GM12878 (cell line): ENCODE data around the gene OPRL1. TPM values are rescaled to one million over a fixed set of nuclear protein-coding genes. Genes with fewer than 3 reads are reported as not detected.
A peak's percentile ranks its signal among the peaks of the same experiment; 100 is the strongest.

ENCODE experiments used
- ATAC-seq: fragments of 200-7000 bp; cut with Tn5 transposase; 3 replicates; pipeline ENCODE4 v1.9.1; 2020; ENCODE audit warnings: mild to moderate bottlenecking, moderate library complexity
- BruUV-seq: library from RNA; stranded (reverse); fragments of 400-500 nt; replicated peaks from 2 replicates; lab custom pipeline; 2021; lab: Mats Ljungman, UMichigan
- CTCF ChIA-PET: fragments of 300-600 bp; sonication (Branson Sonifier 250); formaldehyde crosslinking; extraction: SDS; loops from one replicate; lab custom pipeline; 2021; ENCODE audit warnings: inconsistent platforms; lab: Yijun Ruan, JAX
- POLR2A ChIA-PET: fragments of 350-600 bp; formaldehyde crosslinking; extraction: SDS; loops from one replicate; lab custom pipeline; 2021; ENCODE audit warnings: inconsistent platforms; lab: Charles Lee
- RAD21 ChIA-PET: fragments of 300-600 bp; sonication (Branson Sonifier 250); formaldehyde crosslinking; loops from one replicate; lab custom pipeline; 2023; ENCODE audit warnings: antibody characterized with exemption; ENCODE audit not compliant: unreplicated experiment; lab: Charles Lee
- SMC1A ChIA-PET: fragments of 300-600 bp; sonication (Branson Sonifier 250); formaldehyde crosslinking; loops from one replicate; lab custom pipeline; 2023; ENCODE audit not compliant: unreplicated experiment, uncharacterized antibody; lab: Charles Lee
- DNase-seq: peaks from one replicate; pipeline ENCODE4 v3.0.0-alpha.2; 2011; ENCODE audit warnings: low read depth, low spot score
- FAIRE-seq: peaks from 3 replicates; lab custom pipeline; 2011; peaks lifted over from hg19 to GRCh38; lab: Jason Lieb, UNC
- H2AFZ ChIP-seq: 2 replicates; pipeline ENCODE4 v1.6.0; 2011; ENCODE audit warnings: low read depth, low read length, control low read depth; ENCODE audit not compliant: control insufficient read depth
- H3K27ac ChIP-seq: 2 replicates; pipeline ENCODE4 v1.5.1; 2011; ENCODE audit warnings: control low read depth; ENCODE audit not compliant: control insufficient read depth, insufficient read depth
- H3K27me3 ChIP-seq, 2 experiments: replicated peaks in 1 of 2; 2 replicates each; pipeline versions ENCODE4 v1.6.0 to v1.6.1; 2011; ENCODE audit warnings: low read length in 1 of 2; ENCODE audit not compliant: control insufficient read depth in 2 of 2, insufficient read depth in 2 of 2
- H3K36me3 ChIP-seq, 2 experiments: 2 replicates each; pipeline ENCODE4 v1.5.1; 2011; ENCODE audit warnings: low read length in 1 of 2; ENCODE audit not compliant: control insufficient read depth in 2 of 2, insufficient read depth in 2 of 2
- H3K4me1 ChIP-seq: 2 replicates; pipeline ENCODE4 v1.6.1; 2011; ENCODE audit warnings: mild to moderate bottlenecking, low read length, moderate library complexity, mixed read lengths; ENCODE audit not compliant: control insufficient read depth, insufficient read depth
- H3K4me2 ChIP-seq: 2 replicates; pipeline ENCODE4 v1.6.0; 2011; ENCODE audit warnings: control low read depth; ENCODE audit not compliant: control insufficient read depth, insufficient read depth
- H3K4me3 ChIP-seq: fragments of 200-600 bp; sonication (generic); 2 replicates; pipeline ENCODE4 v1.5.1; 2016
- H3K79me2 ChIP-seq: 2 replicates; pipeline ENCODE4 v1.6.0; 2011; ENCODE audit warnings: low read length; ENCODE audit not compliant: control insufficient read depth, insufficient read depth
- H3K9ac ChIP-seq: 2 replicates; pipeline ENCODE4 v1.8.0; 2011; ENCODE audit warnings: low read length, control low read depth, mixed read lengths; ENCODE audit not compliant: control insufficient read depth, insufficient read depth
- H3K9me3 ChIP-seq: replicated peaks from 3 replicates; pipeline ENCODE4 v1.5.1; 2011; ENCODE audit warnings: mild to moderate bottlenecking, low read length; ENCODE audit not compliant: control insufficient read depth, insufficient read depth
- H4K20me1 ChIP-seq: 2 replicates; pipeline ENCODE4 v1.6.0; 2011; ENCODE audit not compliant: control insufficient read depth, insufficient read depth
- CHD2 ChIP-seq: IDR thresholded peaks from 2 replicates; pipeline ENCODE4 v1.6.1; 2011; ENCODE audit warnings: low read depth, low read length, improper control_type of control experiment, borderline replicate concordance
- CREM ChIP-seq: IDR thresholded peaks from 2 replicates; pipeline ENCODE4 v1.6.1; 2014; ENCODE audit warnings: antibody characterized with exemption, low read depth
- DPF2 ChIP-seq: fragments of 450-650 bp; IDR thresholded peaks from 2 replicates; pipeline ENCODE4 v1.6.1; 2017; ENCODE audit warnings: mild to moderate bottlenecking
- EED ChIP-seq: sonication (generic); IDR thresholded peaks from 2 replicates; pipeline ENCODE4 v1.6.1; 2016; ENCODE audit warnings: antibody characterized with exemption, low read depth
- FOXK2 ChIP-seq: fragments of 450-650 bp; IDR thresholded peaks from 2 replicates; pipeline ENCODE4 v1.6.1; 2017; ENCODE audit warnings: mild to moderate bottlenecking, moderate library complexity
- IKZF1 ChIP-seq: fragments of 450-650 bp; conservative IDR thresholded peaks from 2 replicates; pipeline ENCODE4 v1.6.1; 2017; ENCODE audit warnings: antibody characterized with exemption, mild to moderate bottlenecking
- JUND ChIP-seq: IDR thresholded peaks from 2 replicates; pipeline ENCODE4 v1.6.1; 2012; ENCODE audit warnings: low read depth, mild to moderate bottlenecking, low read length, improper control_type of control experiment, moderate library complexity
- MTA2 ChIP-seq: fragments of 450-650 bp; IDR thresholded peaks from 2 replicates; pipeline ENCODE4 v1.6.1; 2016; ENCODE audit warnings: low read depth, mild to moderate bottlenecking, moderate library complexity
- NBN ChIP-seq: fragments of 450-650 bp; IDR thresholded peaks from 2 replicates; pipeline ENCODE4 v1.6.1; 2016
- NFXL1 ChIP-seq: fragments of 450-650 bp; IDR thresholded peaks from 2 replicates; pipeline ENCODE4 v1.6.1; 2017; ENCODE audit warnings: antibody characterized with exemption, mild to moderate bottlenecking, borderline replicate concordance
- NKRF ChIP-seq: fragments of 450-650 bp; conservative IDR thresholded peaks from 2 replicates; pipeline ENCODE4 v1.6.1; 2017; ENCODE audit warnings: mild to moderate bottlenecking, moderate library complexity
- NR2F1 ChIP-seq: fragments of 450-650 bp; conservative IDR thresholded peaks from 2 replicates; pipeline ENCODE4 v1.6.1; 2017; ENCODE audit warnings: mild to moderate bottlenecking
- POU2F2 ChIP-seq: IDR thresholded peaks from 3 replicates; pipeline ENCODE4 v1.6.1; 2011; ENCODE audit warnings: low read depth, mild to moderate bottlenecking, low read length, borderline replicate concordance
- STAT1 ChIP-seq: fragments of 450-650 bp; conservative IDR thresholded peaks from 2 replicates; pipeline ENCODE4 v1.6.1; 2014; ENCODE audit warnings: antibody characterized with exemption, mild to moderate bottlenecking
- TCF3 ChIP-seq: IDR thresholded peaks from 2 replicates; pipeline ENCODE4 v1.6.1; 2012; ENCODE audit warnings: low read depth, mild to moderate bottlenecking, low read length, borderline replicate concordance; ENCODE audit not compliant: insufficient read depth
- ZNF207 ChIP-seq: fragments of 450-650 bp; IDR thresholded peaks from 2 replicates; pipeline ENCODE4 v1.6.1; 2014; ENCODE audit warnings: antibody characterized with exemption, mild to moderate bottlenecking, borderline replicate concordance
- whole genome bisulfite sequencing: methylation state at CpG from one replicate; pipeline ENCODE4 v1.1.6; 2016; ENCODE audit warnings: low lambda C conversion rate; ENCODE audit not compliant: insufficient replicate concordance, insufficient coverage; ENCODE audit errors: missing lambda C conversion rate; 5-methylcytosine and 5-hydroxymethylcytosine counted together
- in situ Hi-C: fragments of 300-500 bp; cut with MboI; formaldehyde crosslinking; loops from 9 replicates; pipeline ENCODE4 v1.14.3; 2018; ENCODE audit warnings: mixed read lengths
- intact Hi-C: fragments of 100-400 bp; cut with micrococcal nuclease; formaldehyde crosslinking; loops from one replicate; pipeline ENCODE4 v1.14.2; 2022; ENCODE audit not compliant: unreplicated experiment
- polyA plus RNA-seq, 11 experiments: library from polyadenylated mRNA; depleted of rRNA in 4 of 11; unstranded in 6 of 11; stranded (reverse) in 5 of 11; fragments of >200 nt; fragmentation: Nextera tagmentation in 4 of 11; fragmentation: Illumina TruSeq in 1 of 11; extraction: Ambion mirVana in 4 of 11; extraction: Trizol in 1 of 11; gene quantifications; 1 replicate in 1 of 11; 2 replicates in 10 of 11; pipeline versions ENCODE4 v1.2.1 to v1.2.3, GENCODE V29; 2011 to 2016; ENCODE audit warnings: inconsistent platforms in 2 of 11, missing spikeins in 2 of 11, low read depth in 1 of 11
- total RNA-seq, 4 experiments: library from RNA; depleted of rRNA in 3 of 4; stranded (reverse); fragments of >200 nt in 3 of 4; fragmentation: Illumina TruSeq in 1 of 4; extraction: Trizol in 1 of 4; gene quantifications; 2 replicates each; pipeline versions ENCODE4 v1.2.1 to v1.2.3, GENCODE V29; 2013 to 2021
- TF ChIP-seq, protein P1 (sequence below): fragments of 450-650 bp; IDR thresholded peaks from 2 replicates; pipeline ENCODE4 v1.6.1; 2017; ENCODE audit warnings: low read depth, mild to moderate bottlenecking, moderate library complexity

OPRL1 gene
- total and polyA plus RNA-seq, 10 of the 15 experiments (the other 5 are each of a cell fraction or from before 2014, with no cell fraction given) = 0.04 to 0.41 (median 0.24) TPM; not detected in 1

GRCh38 chr20:64038565-64039292 lies 41.2 kb upstream of the OPRL1 start:
- no TSS peak for BruUV-seq
- TF ChIP-seq NBN (peak; percentile 45; the same call in 1 of the 2 replicates), JUND (no peak), TCF3 (0 out of 2 replicates have a peak, but pooled peaks have one; percentile 63), CHD2 (no peak), DPF2 (peak; percentile 86), NKRF (peak; percentile 76), ZNF207 (peak; percentile 91), CREM (0 out of 2 replicates have a peak, but pooled peaks have one; percentile 7), STAT1 (peak; percentile 63; the same call in 1 of the 2 replicates), IKZF1 (peak; percentile 83), MTA2 (0 out of 2 replicates have a peak, but pooled peaks have one; percentile 28), FOXK2 (no peak), NFXL1 (no peak; the same call in 1 of the 2 replicates), POU2F2 (0 out of 3 replicates have a peak, but pooled peaks have one; percentile 4), NR2F1 (peak; percentile 57; the same call in 1 of the 2 replicates), EED (no peak)
- TF ChIP-seq, protein P1, sequence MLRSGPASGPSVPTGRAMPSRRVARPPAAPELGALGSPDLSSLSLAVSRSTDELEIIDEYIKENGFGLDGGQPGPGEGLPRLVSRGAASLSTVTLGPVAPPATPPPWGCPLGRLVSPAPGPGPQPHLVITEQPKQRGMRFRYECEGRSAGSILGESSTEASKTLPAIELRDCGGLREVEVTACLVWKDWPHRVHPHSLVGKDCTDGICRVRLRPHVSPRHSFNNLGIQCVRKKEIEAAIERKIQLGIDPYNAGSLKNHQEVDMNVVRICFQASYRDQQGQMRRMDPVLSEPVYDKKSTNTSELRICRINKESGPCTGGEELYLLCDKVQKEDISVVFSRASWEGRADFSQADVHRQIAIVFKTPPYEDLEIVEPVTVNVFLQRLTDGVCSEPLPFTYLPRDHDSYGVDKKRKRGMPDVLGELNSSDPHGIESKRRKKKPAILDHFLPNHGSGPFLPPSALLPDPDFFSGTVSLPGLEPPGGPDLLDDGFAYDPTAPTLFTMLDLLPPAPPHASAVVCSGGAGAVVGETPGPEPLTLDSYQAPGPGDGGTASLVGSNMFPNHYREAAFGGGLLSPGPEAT = peak; percentile 46; the same call in 1 of the 2 replicates

More at GRCh38 chr20:64038565-64039292, 41.2 kb upstream of the OPRL1 start:
- H3K9me3 ChIP-seq = no peaks in the 10 kb centered on the region
- FAIRE-seq (no peak), DNase-seq (no peak), ATAC-seq (peak; percentile 68)
- RAD21 ChIA-PET = interaction anchor here (0.7 to 7.1 kb wide), 22 partner anchors 16 to 501 kb away, joined by 3 to 92 read pairs (median 4); partner anchors contain the start of genes NPBWR2, OPRL1, PRPF6 and PTK6
- SMC1A ChIA-PET = interaction anchor here (0.6 to 6.1 kb wide), 11 partner anchors 9 to 81 kb away, joined by 3 to 52 read pairs (median 3); partner anchors contain the start of genes OPRL1, PRPF6, RGS19 and SAMD10
- POLR2A ChIA-PET = interaction anchor here (0.6 to 7.2 kb wide), 11 partner anchors 15 to 501 kb away, joined by 3 to 63 read pairs (median 5); partner anchors contain the start of genes PRPF6, PTK6, SAMD10 and TCEA2
- H4K20me1 ChIP-seq = no peaks in the 10 kb centered on the region
- intact Hi-C loops = loop anchor here (1.0 to 2.0 kb wide), 3 partner anchors 18 to 82 kb away; no protein-coding TSS in a partner anchor
- peak overlapping the region; percentile 58 for H3K4me3 ChIP-seq
- H3K27me3 ChIP-seq = no peaks in the 10 kb centered on the region
- peaks cover 4% of the 10 kb centered on the region for H3K79me2 ChIP-seq
- H3K36me3 ChIP-seq = peaks cover 4 to 6% of the 10 kb centered on the region in 2 experiments; a peak in 3 of 4 replicates
- H3K4me2 ChIP-seq = peak overlapping the region; percentile 70
- H3K4me1 ChIP-seq = peaks cover 51% of the 10 kb centered on the region
- CTCF ChIA-PET = interaction anchor here (0.6 to 9.1 kb wide), 28 partner anchors 11 to 517 kb away, joined by 3 to 108 read pairs (median 4); partner anchors contain the start of genes OPRL1, PRPF6, RGS19 and RTEL1
- peak overlapping the region; percentile 64 for H3K9ac ChIP-seq
- 2% methylated on average over 86 of the region's 91 CpGs for WGBS
- H3K27ac ChIP-seq = peak overlapping the region; percentile 69
- in situ Hi-C loops = no loop called here
- H2AFZ ChIP-seq = peak overlapping the region; percentile 64
